ENCODE results near the gene PSMB5. TPM values are rescaled to one million over a fixed set of nuclear protein-coding genes. Genes with fewer than 3 reads are reported as not detected.

Gene PSMB5
- total and polyA plus RNA-seq, 2 experiments from 2014 or later: 171 to 319 TPM

DNA sequence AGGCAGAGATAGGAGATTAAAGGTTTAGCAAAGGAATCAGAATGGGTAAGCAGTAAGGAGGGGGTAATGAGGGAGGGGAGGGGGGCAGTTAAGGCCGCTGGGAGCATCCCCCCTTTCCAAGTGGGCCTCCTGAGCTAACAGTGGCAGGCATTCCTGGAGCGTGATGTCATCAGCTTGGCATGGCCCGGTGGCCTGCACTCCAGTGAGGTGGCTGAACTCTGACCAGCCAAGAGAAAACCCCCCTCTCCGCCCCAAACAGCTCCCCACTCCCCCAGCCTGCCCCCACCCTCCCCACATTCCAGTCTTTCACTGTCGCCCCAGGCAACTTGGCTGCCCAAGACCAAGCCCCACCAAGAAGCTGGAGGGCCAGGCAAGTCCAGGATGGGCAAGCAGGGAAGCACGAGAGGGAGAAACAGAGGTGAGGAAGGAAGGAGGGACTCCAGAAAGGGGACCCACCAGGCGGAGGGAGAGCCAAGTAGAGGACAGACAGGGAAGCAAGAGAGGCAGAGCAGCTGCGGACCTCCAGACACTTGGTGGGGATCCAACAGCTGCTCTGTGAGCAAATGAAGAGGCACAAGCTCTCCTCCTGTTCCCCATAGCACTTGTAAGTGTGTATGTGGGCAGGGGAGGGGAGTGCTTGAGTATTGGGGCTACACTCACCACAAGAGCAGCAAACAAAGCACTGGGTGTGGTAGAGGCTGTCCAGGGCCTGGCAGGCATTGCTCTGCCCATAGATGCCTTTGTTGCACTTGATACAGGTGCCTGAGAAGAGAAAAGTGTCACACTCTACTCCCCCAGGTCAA is 56.8 kb downstream of the PSMB5 start:
- peak; percentile 93 for DNase-seq (ENCODE audit: low spot score)
- Histone ChIP-seq H3K4me2 (peak overlapping the region; percentile 88), H3K9me3 (ENCODE audit: low read depth) (no peaks in the 10 kb centered on the region), H3K79me2 (peaks cover 62% of the 10 kb centered on the region), H3K27me3 (no peaks in the 10 kb centered on the region), H4K20me1 (ENCODE audit: insufficient read depth, poor library complexity, severe bottlenecking) (no peaks in the 10 kb centered on the region), H3K27ac (peak overlapping the region; percentile 98), H3K4me3 (no peak overlapping the region), H2AFZ (no peak overlapping the region), H3K36me3 (replicated peaks; ENCODE audit: insufficient read depth, low read depth) (no peaks in the 10 kb centered on the region), H3K4me1 (ENCODE audit: insufficient read depth) (peaks cover 40% of the 10 kb centered on the region), H3K9me2 (replicated peaks; ENCODE audit: insufficient read depth) (no peaks in the 10 kb centered on the region)
- 1% methylated on average over 7 of the region's 8 CpGs for WGBS (ENCODE audit: low lambda C conversion rate, missing lambda C conversion rate)
- TF ChIP-seq EZH2 (IDR thresholded peaks at IDR 0.05; ENCODE audit: borderline replicate concordance): no peak
- TF ChIP-seq CTCF (IDR thresholded peaks at IDR 0.05; ENCODE audit: poor library complexity): no peak
- TF ChIP-seq EZH2phosphoT487 (IDR thresholded peaks at IDR 0.05; ENCODE audit: low read depth, severe bottlenecking, unreplicated experiment): no peak

GRCh38 chr14:22977434-22977683 is 57.3 kb downstream of the PSMB5 start:
- no peaks in the 10 kb centered on the region for H3K9me2 ChIP-seq (replicated peaks; ENCODE audit: insufficient read depth)
- H3K27ac ChIP-seq: peak overlapping the region; percentile 98
- H3K4me3 ChIP-seq: no peak overlapping the region
- peaks cover 40% of the 10 kb centered on the region for H3K4me1 ChIP-seq (ENCODE audit: insufficient read depth)
- TF ChIP-seq CTCF (IDR thresholded peaks at IDR 0.05; ENCODE audit: poor library complexity): no peak
- peak overlapping the region; percentile 88 for H3K4me2 ChIP-seq
- H4K20me1 ChIP-seq (ENCODE audit: insufficient read depth, poor library complexity, severe bottlenecking): no peaks in the 10 kb centered on the region
- peaks cover 67% of the 10 kb centered on the region for H3K79me2 ChIP-seq
- no peak for DNase-seq (ENCODE audit: low spot score)
- no peaks in the 10 kb centered on the region for H3K36me3 ChIP-seq (replicated peaks; ENCODE audit: insufficient read depth, low read depth)
- H3K9me3 ChIP-seq (ENCODE audit: low read depth): no peaks in the 10 kb centered on the region
- H3K27me3 ChIP-seq: no peaks in the 10 kb centered on the region
- H2AFZ ChIP-seq: no peak overlapping the region

DNA sequence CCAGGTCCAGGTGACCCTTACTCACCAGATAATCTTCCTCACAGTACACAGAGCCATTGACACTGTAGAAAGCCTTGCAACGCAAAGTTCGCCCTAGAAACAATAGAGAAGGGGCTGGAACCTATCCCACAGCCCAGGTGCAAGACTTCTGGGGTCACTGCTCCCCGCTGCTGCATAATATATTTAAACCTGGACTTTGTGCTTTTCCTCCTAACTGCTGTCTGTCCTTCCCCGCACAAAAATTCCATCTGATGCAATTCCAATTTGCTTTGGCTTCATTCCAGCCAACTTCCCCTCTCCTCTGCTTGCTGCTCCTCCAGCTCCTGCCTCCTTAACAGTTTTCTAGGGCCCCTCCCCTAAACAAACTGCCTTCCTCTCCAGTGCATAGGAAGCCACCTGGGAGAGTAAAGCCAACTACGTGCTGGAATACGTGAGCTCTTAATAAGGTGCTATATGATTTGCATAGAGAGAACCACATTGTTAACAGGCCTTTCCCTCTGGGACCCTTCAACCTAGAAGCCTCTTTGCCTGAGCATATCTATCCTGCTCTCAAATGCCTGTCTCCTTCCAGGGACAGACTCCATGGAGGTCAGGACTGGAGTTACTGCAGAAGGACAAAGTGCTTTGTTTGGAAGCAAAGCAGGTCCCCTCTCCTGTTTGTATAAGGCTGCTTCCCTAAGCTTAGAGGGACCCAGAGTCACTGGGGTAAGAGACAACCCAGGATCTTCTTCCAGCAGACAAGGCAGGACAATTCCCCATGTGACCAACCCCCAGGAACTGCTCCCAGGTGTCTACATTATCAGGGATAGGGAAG is 57.9 kb downstream of the PSMB5 start:
- H2AFZ ChIP-seq: no peak overlapping the region
- WGBS (ENCODE audit: low lambda C conversion rate, missing lambda C conversion rate): 22% methylated on average over 6 of the region's 6 CpGs
- DNase-seq (ENCODE audit: low spot score): peak; percentile 80
- no peaks in the 10 kb centered on the region for H3K36me3 ChIP-seq (replicated peaks; ENCODE audit: insufficient read depth, low read depth)
- TF ChIP-seq EZH2 (IDR thresholded peaks at IDR 0.05; ENCODE audit: borderline replicate concordance) (no peak), EZH2phosphoT487 (IDR thresholded peaks at IDR 0.05; ENCODE audit: low read depth, severe bottlenecking, unreplicated experiment) (no peak), CTCF (IDR thresholded peaks at IDR 0.05; ENCODE audit: poor library complexity) (no peak)
- no peaks in the 10 kb centered on the region for H3K27me3 ChIP-seq
- peaks cover 40% of the 10 kb centered on the region for H3K4me1 ChIP-seq (ENCODE audit: insufficient read depth)
- no peaks in the 10 kb centered on the region for H3K9me3 ChIP-seq (ENCODE audit: low read depth)
- no peaks in the 10 kb centered on the region for H3K9me2 ChIP-seq (replicated peaks; ENCODE audit: insufficient read depth)
- no peak overlapping the region for H3K4me3 ChIP-seq
- peak overlapping the region; percentile 88 for H3K4me2 ChIP-seq
- peak overlapping the region; percentile 98 for H3K27ac ChIP-seq
- H3K79me2 ChIP-seq: peaks cover 62% of the 10 kb centered on the region
- no peaks in the 10 kb centered on the region for H4K20me1 ChIP-seq (ENCODE audit: insufficient read depth, poor library complexity, severe bottlenecking)

Other genes starting within 250 kb of the PSMB5 start
- gene SLC7A7, start 219.5 kb downstream of the PSMB5 start, total RNA-seq: 337 and 381 TPM in 2 replicates
- gene SLC7A7, start 219.5 kb downstream of the PSMB5 start, polyA plus RNA-seq: 169 and 206 TPM in 2 replicates
- gene MRPL52, start 205.0 kb downstream of the PSMB5 start, total RNA-seq: 50.6 and 164 TPM in 2 replicates
- 214 and 227 TPM in 2 replicates for gene MRPL52, start 205.0 kb downstream of the PSMB5 start, polyA plus RNA-seq
- gene MMP14, start 198.3 kb downstream of the PSMB5 start, total RNA-seq: 122 and 160 TPM in 2 replicates
- 17.1 and 21.4 TPM in 2 replicates for gene MMP14, start 198.3 kb downstream of the PSMB5 start, polyA plus RNA-seq
- gene LRP10, start 163.2 kb downstream of the PSMB5 start, total RNA-seq: 34.4 and 56.2 TPM in 2 replicates
- 92.7 and 117 TPM in 2 replicates for gene LRP10, start 163.2 kb downstream of the PSMB5 start, polyA plus RNA-seq
- gene REM2, start 151.7 kb downstream of the PSMB5 start, total RNA-seq: 1.5 and 1.9 TPM in 2 replicates
- gene REM2, start 151.7 kb downstream of the PSMB5 start, polyA plus RNA-seq: 5.5 and 6.3 TPM in 2 replicates
- 236 and 749 TPM in 2 replicates for gene RBM23, start 115.8 kb downstream of the PSMB5 start, total RNA-seq
- 72.9 and 74.1 TPM in 2 replicates for gene RBM23, start 115.8 kb downstream of the PSMB5 start, polyA plus RNA-seq
- gene PRMT5, start 105.5 kb downstream of the PSMB5 start, total RNA-seq: 38.9 and 52.2 TPM in 2 replicates
- gene PRMT5, start 105.5 kb downstream of the PSMB5 start, polyA plus RNA-seq: 54.1 and 72.3 TPM in 2 replicates
- gene HAUS4, start 77.8 kb downstream of the PSMB5 start, total RNA-seq: 34.8 and 46.4 TPM in 2 replicates
- gene HAUS4, start 77.8 kb downstream of the PSMB5 start, polyA plus RNA-seq: 16.2 and 21.8 TPM in 2 replicates
- gene AJUBA, start 52.3 kb downstream of the PSMB5 start, total RNA-seq: 75.1 and 80.8 TPM in 2 replicates
- gene AJUBA, start 52.3 kb downstream of the PSMB5 start, polyA plus RNA-seq: 36.2 and 43.2 TPM in 2 replicates
- 7.8 and 8.8 TPM in 2 replicates for gene C14orf93, start 24.8 kb downstream of the PSMB5 start, total RNA-seq
- 5.7 and 6.5 TPM in 2 replicates for gene C14orf93, start 24.8 kb downstream of the PSMB5 start, polyA plus RNA-seq
- gene PSMB11, start 7.3 kb upstream of the PSMB5 start, total RNA-seq: not detected in 2 replicates
- gene PSMB11, start 7.3 kb upstream of the PSMB5 start, polyA plus RNA-seq: not detected in 2 replicates
- 6.7 and 6.9 TPM in 2 replicates for gene CDH24, start 22.6 kb upstream of the PSMB5 start, total RNA-seq
- 18.0 and 19.8 TPM in 2 replicates for gene CDH24, start 22.6 kb upstream of the PSMB5 start, polyA plus RNA-seq
- 97.5 and 108 TPM in 2 replicates for gene ACIN1, start 60.2 kb upstream of the PSMB5 start, total RNA-seq
- 44.3 and 49.2 TPM in 2 replicates for gene ACIN1, start 60.2 kb upstream of the PSMB5 start, polyA plus RNA-seq
- 47.7 and 64.9 TPM in 2 replicates for gene C14orf119, start 60.6 kb upstream of the PSMB5 start, total RNA-seq
- 118 and 146 TPM in 2 replicates for gene C14orf119, start 60.6 kb upstream of the PSMB5 start, polyA plus RNA-seq
- not detected in 2 replicates for gene CIROP, start 70.1 kb upstream of the PSMB5 start, total RNA-seq
- gene CIROP, start 70.1 kb upstream of the PSMB5 start, polyA plus RNA-seq: not detected in 2 replicates
- gene CEBPE, start 84.4 kb upstream of the PSMB5 start, total RNA-seq: not detected in 2 replicates
- gene CEBPE, start 84.4 kb upstream of the PSMB5 start, polyA plus RNA-seq: not detected in 2 replicates
- 39.5 and 54.6 TPM in 2 replicates for gene SLC7A8, start 148.8 kb upstream of the PSMB5 start, total RNA-seq
- gene SLC7A8, start 148.8 kb upstream of the PSMB5 start, polyA plus RNA-seq: 85.0 and 123 TPM in 2 replicates
- 0.17 and 1.2 TPM in 2 replicates for gene RNF212B, start 203.0 kb upstream of the PSMB5 start, total RNA-seq
- 1.2 TPM in 1 of 2 replicates, not detected in the other for gene RNF212B, start 203.0 kb upstream of the PSMB5 start, polyA plus RNA-seq

All from hepatocyte (in vitro differentiated cells).